Ecto neural progenitor cell (in vitro differentiated cells): ENCODE data around the gene PPP1R15A.
A peak's percentile ranks its signal among the peaks of the same experiment; 100 is the strongest.
"Not testable (repeated sequence)": the region's sequence is repeated elsewhere in the genome, so short reads cannot be mapped to it uniquely, and the experiment has no call there.

Experiments used
- DNase-seq: peaks from one replicate; pipeline ENCODE4 v3.0.0-alpha.2; 2018; ENCODE audit warnings: low spot score

Gene PPP1R15A

GRCh38 chr19:48881741-48882657 is 9.8 kb downstream of the PPP1R15A start:
- no peak for DNase-seq

GRCh38 chr19:48883726-48884125 is 11.5 kb downstream of the PPP1R15A start:
- DNase-seq = no peak

GRCh38 chr19:48887861-48888612 is 15.8 kb downstream of the PPP1R15A start:
- no peak for DNase-seq

GRCh38 chr19:48889496-48889895 is 17.3 kb downstream of the PPP1R15A start:
- DNase-seq = not testable (repeated sequence)

DNA sequence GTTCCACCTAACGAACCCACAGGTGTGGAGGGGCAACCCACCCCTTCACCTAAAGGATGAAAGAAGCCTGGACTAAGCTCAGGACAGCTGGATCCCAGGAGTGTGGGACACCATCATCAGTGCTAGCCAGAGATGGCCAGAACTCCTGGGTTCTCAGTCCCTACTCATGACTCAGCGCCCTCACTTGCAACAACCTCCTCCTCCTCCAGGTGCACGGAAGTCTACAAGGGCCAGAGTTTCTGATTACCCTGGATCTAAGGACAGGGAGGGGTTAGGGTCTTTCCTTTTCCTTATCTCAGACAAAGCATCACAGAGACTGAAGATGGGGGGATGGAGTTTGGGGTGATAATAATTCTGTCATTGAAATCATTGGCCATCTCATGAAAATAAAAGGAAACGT is 18.3 kb downstream of the PPP1R15A start:
- DNase-seq = no peak

GRCh38 chr19:48895226-48895625 is 23.0 kb downstream of the PPP1R15A start:
- no peak for DNase-seq

DNA sequence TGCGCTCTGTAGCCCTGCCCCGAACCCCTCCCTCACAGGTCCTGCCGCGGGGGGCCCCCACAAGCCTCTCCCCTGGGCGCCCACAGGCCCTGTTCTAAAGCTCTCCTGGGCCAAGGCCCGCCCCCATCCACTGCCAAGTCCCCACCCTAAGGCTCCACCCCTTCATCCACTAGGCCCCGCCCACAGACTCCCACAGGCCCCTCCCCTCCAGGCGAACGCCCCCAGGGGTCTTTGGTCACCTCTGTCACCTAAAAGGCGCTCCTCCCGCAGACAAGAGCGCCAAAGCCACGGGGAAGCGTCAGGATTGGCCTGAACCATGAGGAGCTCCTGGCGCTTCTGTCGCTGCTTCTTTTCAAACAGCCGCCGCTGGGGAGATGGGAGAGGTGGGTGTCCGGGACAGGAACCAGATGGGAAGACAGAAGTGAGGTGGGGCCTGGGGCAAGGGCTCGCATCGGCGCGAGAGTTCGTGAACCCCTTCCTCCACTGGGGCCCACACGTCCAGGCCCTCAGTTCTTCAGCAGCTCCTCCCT is 24.0 kb downstream of the PPP1R15A start:
- DNase-seq = peak; percentile 87

DNA sequence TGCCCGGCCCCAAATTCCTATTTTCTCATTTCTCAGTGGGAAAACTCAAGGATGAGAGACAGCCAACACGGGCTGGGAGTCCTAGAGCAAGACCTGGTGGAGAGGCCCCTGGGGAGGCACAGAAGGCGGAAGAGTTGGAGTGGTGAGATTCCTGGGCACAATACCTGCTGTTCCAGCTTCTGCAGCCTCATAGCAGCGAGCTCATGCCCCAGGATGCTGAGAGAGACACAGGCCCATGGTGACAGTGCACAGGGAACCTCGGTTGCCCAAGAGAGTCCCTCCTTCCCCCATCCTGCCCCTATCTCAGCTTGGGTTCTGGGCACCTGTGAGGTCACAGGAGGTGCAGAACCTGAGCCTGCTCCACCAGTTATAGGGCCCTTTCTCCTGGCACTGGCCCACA is 25.0 kb downstream of the PPP1R15A start:
- DNase-seq = no peak

DNA sequence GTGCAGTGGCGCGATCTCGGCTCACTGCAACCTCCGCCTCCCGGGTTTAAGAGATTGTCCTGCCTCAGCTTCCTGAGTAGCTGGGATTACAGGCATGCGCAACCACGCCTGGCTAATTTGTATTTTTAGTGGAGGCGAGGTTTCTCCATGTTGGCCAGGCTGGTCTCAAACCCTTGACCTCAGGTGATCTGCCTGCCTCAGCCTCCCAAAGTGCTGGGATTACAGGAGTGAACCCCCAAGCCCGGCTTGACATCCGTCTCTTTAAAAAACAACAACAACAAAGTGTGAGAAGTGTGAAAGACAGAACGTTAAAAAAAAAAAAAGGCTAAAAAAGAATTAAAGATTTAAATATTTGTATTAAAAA is 27.1 kb downstream of the PPP1R15A start:
- not testable (repeated sequence) for DNase-seq

- DNase-seq = peak; percentile 99
Observed at GRCh38 chr19:48899781-48900476, 27.7 kb downstream of the PPP1R15A start, which contains the start of gene NUCB1. TSS of gene NUCB1 (plus strand) at chr19:48900312. CDS start at chr19:48900797, 485 bp downstream.

DNA sequence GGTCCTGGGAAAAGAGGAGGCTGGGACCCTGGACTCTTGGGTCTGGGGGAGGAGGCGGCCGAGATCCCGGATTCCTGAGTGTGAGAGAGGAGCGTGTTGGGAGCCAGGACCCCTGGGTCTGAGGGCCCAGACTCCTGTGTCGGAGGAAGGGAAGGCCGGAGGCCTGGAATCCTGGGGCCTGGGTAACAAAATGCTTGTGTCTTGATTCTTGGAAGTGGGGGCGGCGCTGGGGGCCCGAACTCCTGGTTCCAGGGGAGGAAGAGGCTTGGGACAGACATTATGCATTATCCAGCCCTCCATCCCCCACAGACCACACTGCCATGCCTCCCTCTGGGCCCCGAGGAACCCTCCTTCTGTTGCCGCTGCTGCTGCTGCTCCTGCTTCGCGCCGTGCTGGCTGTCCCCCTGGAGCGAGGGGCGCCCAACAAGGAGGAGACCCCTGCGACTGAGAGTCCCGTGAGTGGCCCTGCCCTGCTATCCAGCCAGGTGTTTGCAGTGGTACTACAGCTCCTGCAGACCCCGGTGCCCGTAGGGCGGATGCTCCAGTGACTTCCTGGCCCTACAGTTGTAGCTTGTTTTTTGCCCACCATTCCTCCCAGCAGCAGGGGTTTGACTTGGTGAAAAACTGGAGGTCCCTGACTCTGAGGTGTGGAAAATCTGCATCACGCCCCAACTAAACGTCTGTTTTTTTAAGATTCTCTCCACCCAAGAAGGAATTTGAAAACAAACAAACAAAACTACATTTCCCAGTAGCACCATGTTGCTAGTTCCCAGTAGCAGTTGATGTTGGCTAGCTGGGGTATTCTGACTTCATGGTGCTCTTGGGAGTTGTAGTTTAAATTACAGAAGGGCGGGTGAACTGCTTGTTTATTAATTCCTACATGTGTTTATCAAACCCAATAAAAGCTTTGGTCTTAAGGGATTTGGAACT is 28.5 kb downstream of the PPP1R15A start:
- DNase-seq = no peak

DNA sequence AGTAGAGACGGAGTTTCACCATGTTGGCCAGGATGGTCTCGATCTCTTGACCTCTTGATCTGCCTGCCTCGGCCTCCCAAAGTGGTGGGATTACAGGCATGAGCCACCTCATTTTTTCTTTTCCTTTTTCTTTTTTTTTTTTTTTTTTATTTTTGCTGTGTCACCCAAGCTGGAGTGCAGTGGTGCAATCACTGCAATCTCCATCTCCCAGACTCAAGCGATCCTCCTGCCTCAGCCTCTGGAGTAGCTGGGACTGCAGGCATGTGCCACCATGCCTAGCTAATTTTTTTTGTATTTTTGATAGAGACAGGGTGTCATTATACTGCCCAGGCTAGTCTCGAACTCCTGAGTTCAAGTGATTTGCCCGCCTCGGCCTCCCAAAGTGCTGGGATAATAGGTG is 30.1 kb downstream of the PPP1R15A start:
- DNase-seq = not testable (repeated sequence)

DNA sequence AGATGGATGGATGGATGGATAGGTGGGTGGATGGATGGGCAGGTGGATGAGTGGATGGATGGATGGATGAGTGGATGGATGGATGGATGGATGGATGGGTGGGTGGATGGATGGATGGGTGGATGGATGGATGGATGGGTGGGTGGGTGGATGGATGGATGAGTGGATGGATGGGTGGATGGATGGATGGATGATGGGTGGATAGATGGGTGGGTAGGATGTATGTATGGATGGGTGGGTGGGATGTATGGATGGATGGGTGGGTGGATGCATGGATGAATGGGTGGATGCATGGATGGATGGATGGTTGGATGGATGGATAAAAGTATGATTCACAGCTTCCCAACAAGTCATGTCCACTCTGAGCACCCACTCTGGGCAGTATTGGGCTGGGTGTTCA is 31.6 kb downstream of the PPP1R15A start:
- DNase-seq = not testable (repeated sequence)

GRCh38 chr19:48905664-48906063 is 33.4 kb downstream of the PPP1R15A start:
- DNase-seq = no peak

DNA sequence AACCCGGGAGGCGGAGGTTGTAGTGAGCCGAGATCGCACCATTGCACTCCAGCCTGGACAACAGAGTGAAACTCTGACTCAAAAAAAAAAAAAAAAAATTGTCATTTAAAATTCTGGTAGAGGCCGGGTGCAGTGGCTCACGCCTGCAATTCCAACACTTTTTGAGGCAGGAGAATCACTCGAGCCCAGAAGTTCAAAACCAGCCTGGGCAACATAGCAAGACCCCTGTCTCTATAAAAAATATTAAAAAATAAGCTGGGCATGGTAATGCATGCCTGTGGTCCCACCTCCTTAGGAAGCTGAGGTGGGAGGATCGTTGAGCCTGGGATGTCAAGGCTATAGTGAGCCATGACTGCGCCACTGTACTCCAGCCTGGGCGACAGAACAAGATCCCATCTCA is 34.1 kb downstream of the PPP1R15A start:
- no peak for DNase-seq

DNA sequence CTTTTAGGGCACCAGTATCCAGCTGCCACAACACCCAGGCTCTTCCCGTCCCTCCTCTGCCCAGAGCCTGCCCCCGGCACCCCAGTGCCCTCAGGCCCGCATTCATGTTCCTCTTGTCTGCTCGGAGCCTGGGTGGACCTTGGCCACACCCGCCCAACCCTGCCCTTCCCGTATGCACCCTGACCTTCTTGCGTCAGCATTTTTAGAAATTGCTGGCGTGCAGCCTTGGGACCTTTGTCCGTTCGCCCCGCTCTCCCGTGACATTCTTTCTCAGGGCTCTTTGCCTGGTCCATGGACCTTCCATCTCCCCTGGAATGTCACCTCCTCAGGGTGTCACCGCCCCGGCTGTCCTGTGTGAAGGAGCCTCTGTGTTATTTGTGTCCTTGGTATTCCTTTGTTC is 35.5 kb downstream of the PPP1R15A start:
- DNase-seq = no peak

GRCh38 chr19:48909424-48910077 is 37.3 kb downstream of the PPP1R15A start:
- not testable (repeated sequence) for DNase-seq

GRCh38 chr19:48910803-48911202 is 38.6 kb downstream of the PPP1R15A start:
- DNase-seq = no peak

- DNase-seq = no peak
Observed at GRCh38 chr19:48913114-48913889, 41.1 kb downstream of the PPP1R15A start.

DNA sequence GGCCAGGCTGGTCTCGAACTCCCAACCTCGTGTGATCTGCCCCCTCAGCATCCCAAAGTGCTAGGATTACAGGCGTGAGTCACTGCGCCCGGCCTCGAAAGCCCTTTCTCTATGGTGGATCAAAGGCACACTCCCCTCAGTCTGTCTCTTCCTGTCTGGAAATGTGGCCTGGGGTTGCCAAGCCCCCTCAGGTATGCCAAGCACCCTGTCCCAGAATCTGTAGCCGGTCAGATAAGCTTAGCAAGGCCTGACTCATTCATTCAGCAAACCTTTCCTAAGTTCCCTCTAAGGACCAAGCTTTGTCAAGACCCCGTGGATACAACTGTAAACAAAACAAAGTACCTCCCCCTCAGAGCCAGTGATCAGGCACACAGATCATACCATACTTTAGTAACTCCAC is 42.0 kb downstream of the PPP1R15A start:
- no peak for DNase-seq
